Measurements from ENCODE around the gene GANAB. TPM values are rescaled to one million over a fixed set of nuclear protein-coding genes. Genes with fewer than 3 reads are reported as not detected.

Gene GANAB
- total and polyA plus RNA-seq, 2 donors from 2014 or later, result 110 to 309 TPM

DNA sequence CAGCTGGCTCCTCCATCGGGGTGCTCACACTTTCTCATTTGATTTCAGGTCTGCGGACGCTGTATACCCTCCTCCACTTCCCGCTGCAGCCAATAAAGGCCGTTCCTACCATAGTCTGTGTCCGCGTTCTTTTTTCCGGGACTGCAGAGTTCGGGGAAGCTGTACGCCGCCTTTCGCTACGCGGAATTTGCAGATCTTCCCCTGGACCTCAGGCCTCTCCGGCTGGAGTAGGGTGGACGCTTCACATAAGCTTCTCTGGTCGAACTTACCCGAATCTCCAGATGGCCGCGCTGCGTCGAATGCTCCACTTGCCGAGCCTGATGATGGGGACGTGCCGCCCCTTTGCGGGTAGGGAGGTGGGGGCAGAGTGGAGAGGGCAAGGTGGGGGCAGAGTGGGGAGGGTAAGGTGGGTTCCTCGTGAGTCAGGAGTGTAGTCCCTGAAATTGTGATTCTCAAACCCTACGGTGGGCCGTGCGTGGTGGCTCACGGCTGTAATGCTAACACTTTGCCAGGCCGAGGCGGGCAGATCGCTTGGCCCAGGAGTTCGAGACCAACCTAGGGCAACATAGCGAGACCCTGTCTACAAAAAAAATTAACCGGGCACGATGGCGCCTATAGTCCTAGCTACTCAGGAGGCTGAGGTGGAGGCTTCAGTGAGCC lies 19.3 kb upstream of the GANAB start:
- Histone ChIP-seq H3K4me1 (ENCODE audit: control insufficient read depth in 2 of 3, insufficient read depth in 2 of 3, low read depth in 1 of 3, low read length in 3 of 3) (peaks cover 2 to 16% (median 11%) of the 10 kb centered on the region in 3 donors), H3K27ac (ENCODE audit: low read depth in 2 of 2, low read length in 2 of 2) (peak overlapping the region; percentile 79 to 89), H3K36me3 (ENCODE audit: control insufficient read depth in 2 of 3, insufficient read depth in 3 of 3, low read length in 3 of 3) (no peaks in the 10 kb centered on the region), H3K27me3 (ENCODE audit: control insufficient read depth, insufficient read depth, low read length) (no peaks in the 10 kb centered on the region), H3K4me3 (ENCODE audit: low read length in 3 of 3) (peak overlapping the region; percentile 87 to 94 (median 93)), H3K9me3 (ENCODE audit: control insufficient read depth in 2 of 3, insufficient read depth in 1 of 3, low read length in 3 of 3) (no peaks in the 10 kb centered on the region), H3K9ac (ENCODE audit: low read length in 3 of 3) (peak overlapping the region; percentile 73 to 93 (median 90))
- intact Hi-C loops (cut with DNase I), result no loop called here
- FAIRE-seq, result no peak
- peak in 4 of 5 donors; percentile 83 to 87 (median 84) for DNase-seq
- TF ChIP-seq, protein P1, sequence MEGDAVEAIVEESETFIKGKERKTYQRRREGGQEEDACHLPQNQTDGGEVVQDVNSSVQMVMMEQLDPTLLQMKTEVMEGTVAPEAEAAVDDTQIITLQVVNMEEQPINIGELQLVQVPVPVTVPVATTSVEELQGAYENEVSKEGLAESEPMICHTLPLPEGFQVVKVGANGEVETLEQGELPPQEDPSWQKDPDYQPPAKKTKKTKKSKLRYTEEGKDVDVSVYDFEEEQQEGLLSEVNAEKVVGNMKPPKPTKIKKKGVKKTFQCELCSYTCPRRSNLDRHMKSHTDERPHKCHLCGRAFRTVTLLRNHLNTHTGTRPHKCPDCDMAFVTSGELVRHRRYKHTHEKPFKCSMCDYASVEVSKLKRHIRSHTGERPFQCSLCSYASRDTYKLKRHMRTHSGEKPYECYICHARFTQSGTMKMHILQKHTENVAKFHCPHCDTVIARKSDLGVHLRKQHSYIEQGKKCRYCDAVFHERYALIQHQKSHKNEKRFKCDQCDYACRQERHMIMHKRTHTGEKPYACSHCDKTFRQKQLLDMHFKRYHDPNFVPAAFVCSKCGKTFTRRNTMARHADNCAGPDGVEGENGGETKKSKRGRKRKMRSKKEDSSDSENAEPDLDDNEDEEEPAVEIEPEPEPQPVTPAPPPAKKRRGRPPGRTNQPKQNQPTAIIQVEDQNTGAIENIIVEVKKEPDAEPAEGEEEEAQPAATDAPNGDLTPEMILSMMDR (IDR thresholded peaks at IDR 0.05; ENCODE audit: borderline replicate concordance, extremely low read depth, insufficient read depth), result no peak

DNA sequence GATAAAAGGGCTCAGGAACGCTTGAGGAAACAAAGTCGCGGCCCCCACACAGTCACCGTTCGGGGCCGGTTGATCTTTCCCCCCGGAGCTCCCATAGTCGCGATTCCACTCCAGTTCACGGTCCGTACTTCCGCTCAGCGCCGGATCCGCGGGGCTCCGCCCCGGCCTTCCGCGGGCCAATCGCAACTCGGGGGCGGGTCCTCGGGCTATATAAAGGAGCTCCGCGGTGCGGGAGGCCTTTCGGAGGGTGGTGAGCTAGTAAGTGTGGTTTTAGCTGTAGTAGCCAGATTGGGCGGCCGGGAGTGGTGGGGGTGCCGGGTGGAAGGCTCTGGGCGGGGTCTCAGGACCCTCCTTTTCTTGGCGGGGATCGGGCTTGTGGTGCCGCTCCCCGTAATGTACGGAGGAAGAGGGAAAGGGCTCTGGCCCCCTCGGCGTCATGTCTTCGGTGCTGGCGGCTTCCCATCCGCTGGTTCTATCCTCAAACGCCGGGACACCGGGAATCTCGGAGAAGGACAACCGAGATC lies 18.7 kb upstream of the GANAB start, which contains the start of the genes C11orf98 and CSKMT:
C11orf98 (minus strand) TSS at position 136 of the 524 bp plus-strand sequence; CDS start at position 95, 41 bp downstream.
CSKMT (plus strand) TSS at position 238 of the 524 bp plus-strand sequence. CDS start 568 bp downstream, outside the sequence.
- TF ChIP-seq, protein P1 (IDR thresholded peaks at IDR 0.05; ENCODE audit: borderline replicate concordance, extremely low read depth, insufficient read depth), result no peak
- DNase-seq (peak; percentile 97 to 98 (median 98)), FAIRE-seq (no peak)
- peak within 1 kb of the TSS; percentile 87 to 94 (median 93) for H3K4me3 ChIP-seq (ENCODE audit: low read length in 3 of 3)
- H3K27me3 ChIP-seq (ENCODE audit: control insufficient read depth, insufficient read depth, low read length), result no peaks in the 10 kb centered on the region
- peak within 1 kb of the TSS; percentile 79 to 89 for H3K27ac ChIP-seq (ENCODE audit: low read depth in 2 of 2, low read length in 2 of 2)
- H3K9me3 ChIP-seq (ENCODE audit: control insufficient read depth in 2 of 3, insufficient read depth in 1 of 3, low read length in 3 of 3), result no peaks in the 10 kb centered on the region
- no peaks in the 10 kb centered on the region for H3K36me3 ChIP-seq (ENCODE audit: control insufficient read depth in 2 of 3, insufficient read depth in 3 of 3, low read length in 3 of 3)
- intact Hi-C loops (cut with DNase I), result no loop called here
- H3K9ac ChIP-seq (ENCODE audit: low read length in 3 of 3), result peak within 1 kb of the TSS; percentile 73 to 93 (median 90)
- H3K4me1 ChIP-seq (ENCODE audit: control insufficient read depth in 2 of 3, insufficient read depth in 2 of 3, low read depth in 1 of 3, low read length in 3 of 3), result peaks cover 2 to 16% (median 11%) of the 10 kb centered on the region in 3 donors

DNA sequence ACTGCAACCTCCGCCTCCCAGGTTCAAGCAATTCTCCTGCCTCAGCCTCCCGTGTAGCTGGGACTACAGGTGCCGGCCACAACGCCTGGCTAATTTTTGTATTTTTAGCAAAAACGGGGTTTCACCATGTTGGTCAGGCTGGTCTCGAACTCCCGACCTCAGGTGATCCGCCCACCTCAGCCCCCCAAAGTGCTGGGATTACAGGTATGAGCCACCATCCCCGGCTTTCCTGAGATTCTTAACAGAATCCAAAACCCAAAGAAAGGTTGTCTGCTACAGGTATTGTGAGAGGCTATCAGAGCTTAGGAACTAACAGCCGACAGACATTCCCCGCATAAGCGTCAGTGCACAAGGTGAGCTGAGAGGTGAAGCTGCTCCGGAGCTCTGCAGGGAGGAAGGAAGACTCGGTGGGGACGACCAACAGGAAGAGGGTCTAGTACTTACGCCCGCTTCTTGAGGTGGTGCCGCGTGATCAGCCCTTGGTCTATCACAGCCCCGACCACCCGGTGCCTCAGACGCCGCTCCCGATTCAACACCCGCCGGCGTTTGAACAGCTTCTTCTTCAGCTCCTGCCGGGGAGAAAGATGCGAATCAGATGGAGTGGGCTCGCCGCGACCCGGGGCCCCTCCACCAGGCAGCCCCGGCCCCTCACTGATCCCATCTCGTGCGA lies 18.1 kb upstream of the GANAB start:
- FAIRE-seq, result no peak
- H3K9me3 ChIP-seq (ENCODE audit: control insufficient read depth in 2 of 3, insufficient read depth in 1 of 3, low read length in 3 of 3), result no peaks in the 10 kb centered on the region
- TF ChIP-seq, protein P1 (IDR thresholded peaks at IDR 0.05; ENCODE audit: borderline replicate concordance, extremely low read depth, insufficient read depth), result no peak

More for the DNA sequence above, 18.1 kb upstream of the GANAB start:
- peak overlapping the region; percentile 77 to 93 (median 87) for H3K4me3 ChIP-seq (ENCODE audit: low read length in 3 of 3)
- peaks cover 2 to 16% (median 11%) of the 10 kb centered on the region in 3 donors for H3K4me1 ChIP-seq (ENCODE audit: control insufficient read depth in 2 of 3, insufficient read depth in 2 of 3, low read depth in 1 of 3, low read length in 3 of 3)
- H3K27me3 ChIP-seq (ENCODE audit: control insufficient read depth, insufficient read depth, low read length), result no peaks in the 10 kb centered on the region
- peak; percentile 80 to 87 (median 85) for DNase-seq
- H3K9ac ChIP-seq (ENCODE audit: low read length in 3 of 3), result peak overlapping the region; percentile 14 to 93 (median 68)
- H3K36me3 ChIP-seq (ENCODE audit: control insufficient read depth in 2 of 3, insufficient read depth in 3 of 3, low read length in 3 of 3), result no peaks in the 10 kb centered on the region
- intact Hi-C loops (cut with DNase I), result no loop called here
- H3K27ac ChIP-seq (ENCODE audit: low read depth in 2 of 2, low read length in 2 of 2), result peak overlapping the region; percentile 79 to 82

All from kidney (tissue), 14 donors.